GM11168 (cell line): ENCODE data around the gene NDUFAB1.
"Not testable (repeated sequence)": the region's sequence is repeated elsewhere in the genome, so short reads cannot be mapped to it uniquely, and the experiment has no call there.

ENCODE experiments used
- in situ Hi-C: fragments of 300-500 bp; cut with MboI; formaldehyde crosslinking; loops from one replicate; pipeline ENCODE4 v1.12.0; 2022; ENCODE audit warnings: low sequenced_read_pairs; ENCODE audit not compliant: unreplicated experiment

NDUFAB1 gene

GRCh38 chr16:23595951-23596720 is at the start of gene NDUFAB1:
Gene NDUFAB1 (minus strand): TSS chr16:23596316. CDS start chr16:23596290, 26 bp downstream.
- in situ Hi-C loops: no loop called here

- in situ Hi-C loops: no loop called here
Observed at GRCh38 chr16:23642246-23642774, 46.2 kb upstream of the NDUFAB1 start.

GRCh38 chr16:23640931-23641765 is 45.0 kb upstream of the NDUFAB1 start, which contains the start of the genes DCTN5 and PALB2:
Gene DCTN5 (plus strand): TSS chr16:23641466. CDS start chr16:23641543, 77 bp downstream.
Gene PALB2 (minus strand): TSS chr16:23641310. CDS start chr16:23641157, 153 bp downstream.
- in situ Hi-C loops: no loop called here

GRCh38 chr16:23640615-23640930 is 44.5 kb upstream of the NDUFAB1 start:
- in situ Hi-C loops: no loop called here

GRCh38 chr16:23635958-23636357 is 39.8 kb upstream of the NDUFAB1 start:
- in situ Hi-C loops: no loop called here

GRCh38 chr16:23634461-23635036 is 38.4 kb upstream of the NDUFAB1 start:
- in situ Hi-C loops: no loop called here

GRCh38 chr16:23631874-23632273 is 35.8 kb upstream of the NDUFAB1 start:
- in situ Hi-C loops: not testable (repeated sequence)

- in situ Hi-C loops: no loop called here
Observed at GRCh38 chr16:23629516-23629915, 33.4 kb upstream of the NDUFAB1 start.

- in situ Hi-C loops: no loop called here
Observed at GRCh38 chr16:23624092-23624491, 28.0 kb upstream of the NDUFAB1 start.

- in situ Hi-C loops: no loop called here
Observed at GRCh38 chr16:23615805-23616204, 19.7 kb upstream of the NDUFAB1 start.

- in situ Hi-C loops: no loop called here
Observed at GRCh38 chr16:23611936-23612335, 15.8 kb upstream of the NDUFAB1 start.

- in situ Hi-C loops: not testable (repeated sequence)
Observed at GRCh38 chr16:23610905-23611304, 14.8 kb upstream of the NDUFAB1 start.

- in situ Hi-C loops: no loop called here
Observed at GRCh38 chr16:23609929-23610328, 13.8 kb upstream of the NDUFAB1 start.

- in situ Hi-C loops: no loop called here
Observed at GRCh38 chr16:23608194-23608593, 12.1 kb upstream of the NDUFAB1 start.

- in situ Hi-C loops: no loop called here
Observed at GRCh38 chr16:23607726-23608125, 11.6 kb upstream of the NDUFAB1 start.

GRCh38 chr16:23597003-23597756 is 1.1 kb upstream of the NDUFAB1 start:
- in situ Hi-C loops: no loop called here

- in situ Hi-C loops: no loop called here
Observed at GRCh38 chr16:23595246-23595950, 718 bp downstream of the NDUFAB1 start.

- in situ Hi-C loops: no loop called here
Observed at GRCh38 chr16:23594186-23594585, 1.9 kb downstream of the NDUFAB1 start.

GRCh38 chr16:23590181-23590580 is 5.9 kb downstream of the NDUFAB1 start:
- in situ Hi-C loops: no loop called here
